Measurements from ENCODE around the gene PCSK4. TPM values are rescaled to one million over a fixed set of nuclear protein-coding genes. Genes with fewer than 3 reads are reported as not detected.

PCSK4 gene
- total and polyA plus RNA-seq, 2 of the 13 experiments (the other 11 are each of a cell fraction or from before 2014, with no cell fraction given), result 2.0 to 2.7 TPM

DNA sequence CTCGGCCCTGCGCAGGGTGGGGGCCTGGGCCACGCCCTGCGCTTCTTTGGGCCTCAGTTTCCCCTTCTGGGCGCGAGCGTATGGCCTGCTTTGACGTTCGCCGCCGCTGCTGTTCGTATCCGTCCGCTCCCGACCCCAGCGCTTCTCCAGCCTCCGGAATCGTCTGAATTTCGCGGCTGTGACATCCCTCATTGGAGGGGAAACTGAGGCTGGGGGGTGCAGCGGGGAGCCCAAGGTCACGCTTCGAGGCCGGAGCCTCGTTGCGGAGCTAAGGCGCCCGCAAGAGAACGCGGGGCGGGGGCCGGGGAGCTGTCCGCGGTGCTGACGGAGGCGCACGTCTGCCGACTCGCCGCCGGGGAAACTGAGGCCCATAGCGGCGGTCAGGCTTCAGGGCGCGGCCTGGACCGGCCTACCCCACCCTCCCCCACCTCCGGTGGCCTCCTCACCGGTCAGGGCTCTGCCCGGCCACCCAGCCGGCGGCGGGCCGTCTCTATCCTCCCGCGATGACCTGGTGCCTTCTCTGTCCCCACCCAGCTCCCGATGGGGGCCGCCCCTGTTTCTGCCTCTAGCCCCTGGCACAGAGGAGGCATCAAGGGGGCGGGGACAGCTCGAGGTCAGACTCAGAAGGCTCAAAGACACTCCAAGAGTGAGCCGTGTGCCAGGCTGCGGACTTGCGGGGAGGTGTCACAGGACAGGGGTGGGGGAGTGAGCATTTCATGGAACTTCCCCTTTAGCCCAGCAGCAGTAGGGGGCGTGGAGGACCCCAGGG, 43.3 kb downstream of the PCSK4 start (continued):
- TF ChIP-seq, protein P1, sequence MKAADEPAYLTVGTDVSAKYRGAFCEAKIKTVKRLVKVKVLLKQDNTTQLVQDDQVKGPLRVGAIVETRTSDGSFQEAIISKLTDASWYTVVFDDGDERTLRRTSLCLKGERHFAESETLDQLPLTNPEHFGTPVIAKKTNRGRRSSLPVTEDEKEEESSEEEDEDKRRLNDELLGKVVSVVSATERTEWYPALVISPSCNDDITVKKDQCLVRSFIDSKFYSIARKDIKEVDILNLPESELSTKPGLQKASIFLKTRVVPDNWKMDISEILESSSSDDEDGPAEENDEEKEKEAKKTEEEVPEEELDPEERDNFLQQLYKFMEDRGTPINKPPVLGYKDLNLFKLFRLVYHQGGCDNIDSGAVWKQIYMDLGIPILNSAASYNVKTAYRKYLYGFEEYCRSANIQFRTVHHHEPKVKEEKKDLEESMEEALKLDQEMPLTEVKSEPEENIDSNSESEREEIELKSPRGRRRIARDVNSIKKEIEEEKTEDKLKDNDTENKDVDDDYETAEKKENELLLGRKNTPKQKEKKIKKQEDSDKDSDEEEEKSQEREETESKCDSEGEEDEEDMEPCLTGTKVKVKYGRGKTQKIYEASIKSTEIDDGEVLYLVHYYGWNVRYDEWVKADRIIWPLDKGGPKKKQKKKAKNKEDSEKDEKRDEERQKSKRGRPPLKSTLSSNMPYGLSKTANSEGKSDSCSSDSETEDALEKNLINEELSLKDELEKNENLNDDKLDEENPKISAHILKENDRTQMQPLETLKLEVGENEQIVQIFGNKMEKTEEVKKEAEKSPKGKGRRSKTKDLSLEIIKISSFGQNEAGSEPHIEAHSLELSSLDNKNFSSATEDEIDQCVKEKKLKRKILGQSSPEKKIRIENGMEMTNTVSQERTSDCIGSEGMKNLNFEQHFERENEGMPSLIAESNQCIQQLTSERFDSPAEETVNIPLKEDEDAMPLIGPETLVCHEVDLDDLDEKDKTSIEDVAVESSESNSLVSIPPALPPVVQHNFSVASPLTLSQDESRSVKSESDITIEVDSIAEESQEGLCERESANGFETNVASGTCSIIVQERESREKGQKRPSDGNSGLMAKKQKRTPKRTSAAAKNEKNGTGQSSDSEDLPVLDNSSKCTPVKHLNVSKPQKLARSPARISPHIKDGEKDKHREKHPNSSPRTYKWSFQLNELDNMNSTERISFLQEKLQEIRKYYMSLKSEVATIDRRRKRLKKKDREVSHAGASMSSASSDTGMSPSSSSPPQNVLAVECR (CRISPR knock-in tag; IDR thresholded peaks at IDR 0.05; ENCODE audit: borderline replicate concordance), result peak; percentile 56; the same call in 1 of the 2 replicates
- 0 out of 2 replicates have a peak, but pooled peaks have one; percentile 68 for TF ChIP-seq ZFYVE20 (CRISPR knock-in tag; IDR thresholded peaks at IDR 0.05; ENCODE audit: borderline replicate concordance, low read depth)
- no peak for TF ChIP-seq ZNF569 (CRISPR knock-in tag; IDR thresholded peaks at IDR 0.05; ENCODE audit: borderline replicate concordance)
- TF ChIP-seq, protein P2, sequence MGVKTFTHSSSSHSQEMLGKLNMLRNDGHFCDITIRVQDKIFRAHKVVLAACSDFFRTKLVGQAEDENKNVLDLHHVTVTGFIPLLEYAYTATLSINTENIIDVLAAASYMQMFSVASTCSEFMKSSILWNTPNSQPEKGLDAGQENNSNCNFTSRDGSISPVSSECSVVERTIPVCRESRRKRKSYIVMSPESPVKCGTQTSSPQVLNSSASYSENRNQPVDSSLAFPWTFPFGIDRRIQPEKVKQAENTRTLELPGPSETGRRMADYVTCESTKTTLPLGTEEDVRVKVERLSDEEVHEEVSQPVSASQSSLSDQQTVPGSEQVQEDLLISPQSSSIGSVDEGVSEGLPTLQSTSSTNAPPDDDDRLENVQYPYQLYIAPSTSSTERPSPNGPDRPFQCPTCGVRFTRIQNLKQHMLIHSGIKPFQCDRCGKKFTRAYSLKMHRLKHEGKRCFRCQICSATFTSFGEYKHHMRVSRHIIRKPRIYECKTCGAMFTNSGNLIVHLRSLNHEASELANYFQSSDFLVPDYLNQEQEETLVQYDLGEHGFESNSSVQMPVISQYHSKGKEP (CRISPR knock-in tag; IDR thresholded peaks at IDR 0.05), result 0 out of 2 replicates have a peak, but pooled peaks have one; percentile 88
- TF ChIP-seq, protein P3, sequence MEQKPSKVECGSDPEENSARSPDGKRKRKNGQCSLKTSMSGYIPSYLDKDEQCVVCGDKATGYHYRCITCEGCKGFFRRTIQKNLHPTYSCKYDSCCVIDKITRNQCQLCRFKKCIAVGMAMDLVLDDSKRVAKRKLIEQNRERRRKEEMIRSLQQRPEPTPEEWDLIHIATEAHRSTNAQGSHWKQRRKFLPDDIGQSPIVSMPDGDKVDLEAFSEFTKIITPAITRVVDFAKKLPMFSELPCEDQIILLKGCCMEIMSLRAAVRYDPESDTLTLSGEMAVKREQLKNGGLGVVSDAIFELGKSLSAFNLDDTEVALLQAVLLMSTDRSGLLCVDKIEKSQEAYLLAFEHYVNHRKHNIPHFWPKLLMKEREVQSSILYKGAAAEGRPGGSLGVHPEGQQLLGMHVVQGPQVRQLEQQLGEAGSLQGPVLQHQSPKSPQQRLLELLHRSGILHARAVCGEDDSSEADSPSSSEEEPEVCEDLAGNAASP (CRISPR knock-in tag; IDR thresholded peaks at IDR 0.05; ENCODE audit: borderline replicate concordance), result 0 out of 2 replicates have a peak, but pooled peaks have one; percentile 59
- TF ChIP-seq, protein P4, sequence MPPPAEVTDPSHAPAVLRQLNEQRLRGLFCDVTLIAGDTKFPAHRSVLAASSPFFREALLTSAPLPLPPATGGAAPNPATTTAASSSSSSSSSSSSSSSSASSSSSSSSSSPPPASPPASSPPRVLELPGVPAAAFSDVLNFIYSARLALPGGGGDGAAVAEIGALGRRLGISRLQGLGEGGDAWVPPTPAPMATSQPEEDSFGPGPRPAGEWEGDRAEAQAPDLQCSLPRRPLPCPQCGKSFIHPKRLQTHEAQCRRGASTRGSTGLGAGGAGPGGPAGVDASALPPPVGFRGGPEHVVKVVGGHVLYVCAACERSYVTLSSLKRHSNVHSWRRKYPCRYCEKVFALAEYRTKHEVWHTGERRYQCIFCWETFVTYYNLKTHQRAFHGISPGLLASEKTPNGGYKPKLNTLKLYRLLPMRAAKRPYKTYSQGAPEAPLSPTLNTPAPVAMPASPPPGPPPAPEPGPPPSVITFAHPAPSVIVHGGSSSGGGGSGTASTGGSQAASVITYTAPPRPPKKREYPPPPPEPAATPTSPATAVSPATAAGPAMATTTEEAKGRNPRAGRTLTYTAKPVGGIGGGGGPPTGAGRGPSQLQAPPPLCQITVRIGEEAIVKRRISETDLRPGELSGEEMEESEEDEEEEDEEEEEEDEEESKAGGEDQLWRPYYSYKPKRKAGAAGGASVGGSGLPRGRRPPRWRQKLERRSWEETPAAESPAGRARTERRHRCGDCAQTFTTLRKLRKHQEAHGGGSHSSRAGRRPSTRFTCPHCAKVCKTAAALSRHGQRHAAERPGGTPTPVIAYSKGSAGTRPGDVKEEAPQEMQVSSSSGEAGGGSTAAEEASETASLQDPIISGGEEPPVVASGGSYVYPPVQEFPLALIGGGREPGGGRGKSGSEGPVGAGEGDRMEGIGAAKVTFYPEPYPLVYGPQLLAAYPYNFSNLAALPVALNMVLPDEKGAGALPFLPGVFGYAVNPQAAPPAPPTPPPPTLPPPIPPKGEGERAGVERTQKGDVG (CRISPR knock-in tag; IDR thresholded peaks at IDR 0.05; ENCODE audit: borderline replicate concordance), result 0 out of 2 replicates have a peak, but pooled peaks have one; percentile 45
- peak; percentile 70 for TF ChIP-seq NR1H2 (CRISPR knock-in tag; IDR thresholded peaks at IDR 0.05; ENCODE audit: borderline replicate concordance, low read depth)
- TF ChIP-seq, protein P5, sequence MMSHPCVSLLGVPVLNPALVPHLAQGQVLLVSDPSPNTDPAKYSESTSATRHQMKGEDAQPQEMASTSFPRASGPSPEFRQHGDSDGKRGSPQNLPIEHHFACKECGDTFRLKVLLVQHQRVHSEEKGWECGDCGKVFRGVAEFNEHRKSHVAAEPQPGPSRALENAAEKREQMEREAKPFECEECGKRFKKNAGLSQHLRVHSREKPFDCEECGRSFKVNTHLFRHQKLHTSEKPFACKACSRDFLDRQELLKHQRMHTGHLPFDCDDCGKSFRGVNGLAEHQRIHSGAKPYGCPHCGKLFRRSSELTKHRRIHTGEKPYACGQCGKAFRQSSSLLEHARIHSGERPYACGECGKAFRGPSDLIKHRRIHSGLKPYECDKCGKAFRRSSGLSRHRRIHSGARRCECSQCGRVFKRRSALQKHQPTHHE (CRISPR knock-in tag; IDR thresholded peaks at IDR 0.05; ENCODE audit: borderline replicate concordance), result no peak
- TF ChIP-seq MIER2 (CRISPR knock-in tag; IDR thresholded peaks at IDR 0.05), result peak; percentile 94
- no peak; the same call in 1 of the 2 replicates for TF ChIP-seq KMT2B (CRISPR knock-in tag; IDR thresholded peaks at IDR 0.05)
- no peak for TF ChIP-seq SNRNP70 (IDR thresholded peaks at IDR 0.05; ENCODE audit: low read depth, low read length)
- TF ChIP-seq STAT5B (CRISPR knock-in tag; IDR thresholded peaks at IDR 0.05), result peak; percentile 66; the same call in 1 of the 2 replicates
- TF ChIP-seq, protein P6, sequence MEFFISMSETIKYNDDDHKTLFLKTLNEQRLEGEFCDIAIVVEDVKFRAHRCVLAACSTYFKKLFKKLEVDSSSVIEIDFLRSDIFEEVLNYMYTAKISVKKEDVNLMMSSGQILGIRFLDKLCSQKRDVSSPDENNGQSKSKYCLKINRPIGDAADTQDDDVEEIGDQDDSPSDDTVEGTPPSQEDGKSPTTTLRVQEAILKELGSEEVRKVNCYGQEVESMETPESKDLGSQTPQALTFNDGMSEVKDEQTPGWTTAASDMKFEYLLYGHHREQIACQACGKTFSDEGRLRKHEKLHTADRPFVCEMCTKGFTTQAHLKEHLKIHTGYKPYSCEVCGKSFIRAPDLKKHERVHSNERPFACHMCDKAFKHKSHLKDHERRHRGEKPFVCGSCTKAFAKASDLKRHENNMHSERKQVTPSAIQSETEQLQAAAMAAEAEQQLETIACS (CRISPR knock-in tag; IDR thresholded peaks at IDR 0.05), result no peak

All from HepG2 (cell line).